NCI-H2029 (cell line): Measurements from ENCODE around the gene RARB.

ENCODE experiments used
- DNase-seq: peaks from one replicate; lab custom pipeline; 2025; lab: John Stamatoyannopoulos, UW

The RARB gene

GRCh38 chr3:25578059-25578458 is 150.0 kb downstream of the RARB start:
- no peak for DNase-seq

- DNase-seq, result no peak
Measured at GRCh38 chr3:25580534-25580933, 152.5 kb downstream of the RARB start.

- DNase-seq, result no peak
Measured at GRCh38 chr3:25581335-25581734, 153.3 kb downstream of the RARB start.

- no peak for DNase-seq
Measured at GRCh38 chr3:25581823-25582222, 153.8 kb downstream of the RARB start.

- no peak for DNase-seq
Measured at GRCh38 chr3:25582242-25582641, 154.2 kb downstream of the RARB start.

GRCh38 chr3:25583343-25583742 is 155.3 kb downstream of the RARB start:
- no peak for DNase-seq

GRCh38 chr3:25584011-25584789 is 156.1 kb downstream of the RARB start:
- DNase-seq, result no peak

- DNase-seq, result no peak
Measured at GRCh38 chr3:25585361-25586166, 157.5 kb downstream of the RARB start.

GRCh38 chr3:25586167-25586505 is 158.1 kb downstream of the RARB start:
- no peak for DNase-seq

GRCh38 chr3:25586553-25586952 is 158.5 kb downstream of the RARB start:
- DNase-seq, result no peak

GRCh38 chr3:25587094-25587493 is 159.0 kb downstream of the RARB start:
- DNase-seq, result no peak

GRCh38 chr3:25587526-25587925 is 159.5 kb downstream of the RARB start:
- DNase-seq, result no peak

GRCh38 chr3:25587975-25588374 is 159.9 kb downstream of the RARB start:
- DNase-seq, result no peak

- no peak for DNase-seq
Measured at GRCh38 chr3:25588441-25589103, 160.5 kb downstream of the RARB start.

GRCh38 chr3:25589104-25589782 is 161.2 kb downstream of the RARB start:
- DNase-seq, result no peak

- DNase-seq, result no peak
Measured at GRCh38 chr3:25589783-25590258, 161.8 kb downstream of the RARB start.

GRCh38 chr3:25592510-25592968 is 164.5 kb downstream of the RARB start:
- no peak for DNase-seq

GRCh38 chr3:25593001-25593400 is 164.9 kb downstream of the RARB start:
- DNase-seq, result no peak

- peak; percentile 5 for DNase-seq
Measured at GRCh38 chr3:25594007-25594502, 166.0 kb downstream of the RARB start.

- no peak for DNase-seq
Measured at GRCh38 chr3:25597535-25598101, 169.6 kb downstream of the RARB start.

- no peak for DNase-seq
Measured at GRCh38 chr3:25603703-25604102, 175.6 kb downstream of the RARB start.
